PC-9 (cell line): Measurements from ENCODE around the gene TSEN15.

Experiments
- CTCF ChIP-seq: fragments of 200-600 bp; sonication (generic); conservative IDR thresholded peaks from 2 replicates; pipeline ENCODE4 v1.6.1; 2017; ENCODE audit warnings: mixed run types, antibody characterized with exemption, mild to moderate bottlenecking, moderate library complexity
- EZH2 ChIP-seq: fragments of 200-600 bp; sonication (generic); IDR thresholded peaks from 2 replicates; pipeline ENCODE4 v1.8.0; 2017; ENCODE audit warnings: antibody characterized with exemption, low read depth

- TF ChIP-seq CTCF (no peak), EZH2 (no peak)
Observed at GRCh38 chr1:184069675-184070074, 18.1 kb downstream of the TSEN15 start.
